A673 (cell line): Measurements from ENCODE around the gene CREB3L2.

Experiments used
- CTCF ChIP-seq: fragments of 300-800, 200-600 bp; sonication (generic); conservative IDR thresholded peaks from 2 replicates; pipeline ENCODE4 v1.5.1; 2017; ENCODE audit warnings: low read depth, mild to moderate bottlenecking, antibody characterized with exemption, low read length, moderate library complexity, mixed read lengths
- EZH2 ChIP-seq: fragments of 200-600 bp; sonication (generic); IDR thresholded peaks from 2 replicates; pipeline ENCODE4 v1.6.1; 2017; ENCODE audit warnings: borderline replicate concordance, low read depth, mild to moderate bottlenecking, mixed read lengths, antibody characterized with exemption, low read length; ENCODE audit not compliant: poor library complexity, severe bottlenecking

- TF ChIP-seq CTCF (no peak), EZH2 (no peak)
Observed at GRCh38 chr7:137848095-137848494, 153.8 kb downstream of the CREB3L2 start.
